HL-60 (cell line): ENCODE results near the gene DYNC1H1.

Source experiments
- DNase-seq, 2 experiments: peaks; one replicate each; pipeline ENCODE4 v3.0.0-alpha.2; 2010 to 2020; ENCODE audit warnings: low read depth in 1 of 2, low spot score in 1 of 2
- H3K27ac ChIP-seq: fragments of 250-450 bp; sonication (Bioruptor Pico); replicated peaks from 2 replicates; pipeline ENCODE4 v1.5.1; 2020; ENCODE audit warnings: mild to moderate bottlenecking, moderate library complexity
- H3K27me3 ChIP-seq: fragments of 250-450 bp; sonication (Bioruptor Pico); 2 replicates; pipeline ENCODE4 v1.5.1; 2021; ENCODE audit warnings: mild to moderate bottlenecking, moderate library complexity; ENCODE audit not compliant: insufficient read depth, poor library complexity, severe bottlenecking
- H3K4me3 ChIP-seq: replicated peaks from 2 replicates; pipeline ENCODE4 v1.5.1; 2011; ENCODE audit warnings: mild to moderate bottlenecking, control low read depth, low read length; ENCODE audit not compliant: insufficient read depth
- GABPA ChIP-seq: IDR thresholded peaks from 2 replicates; pipeline ENCODE4 v1.6.1; 2012; ENCODE audit warnings: low read depth
- POLR2AphosphoS5 ChIP-seq: IDR thresholded peaks from 2 replicates; pipeline ENCODE4 v1.6.1; 2012; ENCODE audit warnings: low read depth
- REST ChIP-seq: IDR thresholded peaks from 2 replicates; pipeline ENCODE4 v1.6.1; 2012; ENCODE audit warnings: low read depth; ENCODE audit not compliant: insufficient replicate concordance
- SPI1 ChIP-seq: IDR thresholded peaks from 2 replicates; pipeline ENCODE4 v1.6.1; 2012; ENCODE audit warnings: low read depth, mild to moderate bottlenecking, borderline replicate concordance
- TF ChIP-seq, protein P1 (sequence below): IDR thresholded peaks from one replicate; pipeline ENCODE4 v1.5.1; 2011; ENCODE audit warnings: low read length, control low read depth, inconsistent platforms; ENCODE audit not compliant: insufficient read depth

DYNC1H1 gene

GRCh38 chr14:102052522-102052921 lies 88.1 kb downstream of the DYNC1H1 start:
- TF ChIP-seq, protein P1, sequence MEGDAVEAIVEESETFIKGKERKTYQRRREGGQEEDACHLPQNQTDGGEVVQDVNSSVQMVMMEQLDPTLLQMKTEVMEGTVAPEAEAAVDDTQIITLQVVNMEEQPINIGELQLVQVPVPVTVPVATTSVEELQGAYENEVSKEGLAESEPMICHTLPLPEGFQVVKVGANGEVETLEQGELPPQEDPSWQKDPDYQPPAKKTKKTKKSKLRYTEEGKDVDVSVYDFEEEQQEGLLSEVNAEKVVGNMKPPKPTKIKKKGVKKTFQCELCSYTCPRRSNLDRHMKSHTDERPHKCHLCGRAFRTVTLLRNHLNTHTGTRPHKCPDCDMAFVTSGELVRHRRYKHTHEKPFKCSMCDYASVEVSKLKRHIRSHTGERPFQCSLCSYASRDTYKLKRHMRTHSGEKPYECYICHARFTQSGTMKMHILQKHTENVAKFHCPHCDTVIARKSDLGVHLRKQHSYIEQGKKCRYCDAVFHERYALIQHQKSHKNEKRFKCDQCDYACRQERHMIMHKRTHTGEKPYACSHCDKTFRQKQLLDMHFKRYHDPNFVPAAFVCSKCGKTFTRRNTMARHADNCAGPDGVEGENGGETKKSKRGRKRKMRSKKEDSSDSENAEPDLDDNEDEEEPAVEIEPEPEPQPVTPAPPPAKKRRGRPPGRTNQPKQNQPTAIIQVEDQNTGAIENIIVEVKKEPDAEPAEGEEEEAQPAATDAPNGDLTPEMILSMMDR, result no peak
- TF ChIP-seq POLR2AphosphoS5 (no peak), REST (no peak), SPI1 (no peak)
- Histone ChIP-seq H3K4me3 (no peak overlapping the region), H3K27me3 (no peaks in the 10 kb centered on the region), H3K27ac (no peak overlapping the region)
- DNase-seq, result no peak

DNA sequence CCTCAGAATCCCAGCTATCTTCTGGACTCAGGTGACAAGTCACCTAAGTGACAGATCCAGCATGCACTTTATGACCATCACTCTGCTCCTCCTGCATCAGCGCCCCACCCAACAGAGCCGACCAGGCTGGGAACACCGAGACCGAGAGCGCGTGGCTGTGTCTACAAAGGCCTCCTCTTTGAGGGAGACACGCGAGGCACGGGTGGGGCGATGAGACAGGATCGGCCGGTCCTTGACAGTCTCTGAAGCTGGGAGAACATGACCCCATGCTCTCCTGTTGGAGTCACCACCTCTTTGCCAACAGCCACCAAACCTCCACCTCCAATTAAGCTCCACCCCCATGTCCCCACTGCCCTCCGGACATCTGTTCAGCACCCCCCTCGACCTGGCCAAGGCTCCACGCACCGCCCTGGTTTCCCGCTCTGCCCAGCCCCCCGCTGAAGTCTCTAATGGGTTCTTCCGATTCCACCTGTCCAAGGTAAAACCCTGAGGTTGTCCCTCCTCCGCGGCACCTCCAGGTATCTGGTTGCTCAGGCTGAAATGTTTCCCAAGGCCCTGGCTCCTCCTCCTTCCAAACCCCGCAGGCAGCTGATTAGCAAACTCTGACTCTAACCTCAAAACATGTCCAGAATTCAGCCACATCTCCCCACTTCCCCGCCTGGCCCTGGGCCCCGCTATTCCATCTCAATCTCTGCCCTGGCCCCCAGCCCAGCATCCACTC lies 91.0 kb downstream of the DYNC1H1 start:
- no peak overlapping the region for H3K4me3 ChIP-seq
- no peak overlapping the region for H3K27ac ChIP-seq
- TF ChIP-seq GABPA (no peak), REST (no peak), SPI1 (no peak), POLR2AphosphoS5 (no peak)
- TF ChIP-seq, protein P1, result no peak
- H3K27me3 ChIP-seq, result no peaks in the 10 kb centered on the region
- DNase-seq, result no peak

DNA sequence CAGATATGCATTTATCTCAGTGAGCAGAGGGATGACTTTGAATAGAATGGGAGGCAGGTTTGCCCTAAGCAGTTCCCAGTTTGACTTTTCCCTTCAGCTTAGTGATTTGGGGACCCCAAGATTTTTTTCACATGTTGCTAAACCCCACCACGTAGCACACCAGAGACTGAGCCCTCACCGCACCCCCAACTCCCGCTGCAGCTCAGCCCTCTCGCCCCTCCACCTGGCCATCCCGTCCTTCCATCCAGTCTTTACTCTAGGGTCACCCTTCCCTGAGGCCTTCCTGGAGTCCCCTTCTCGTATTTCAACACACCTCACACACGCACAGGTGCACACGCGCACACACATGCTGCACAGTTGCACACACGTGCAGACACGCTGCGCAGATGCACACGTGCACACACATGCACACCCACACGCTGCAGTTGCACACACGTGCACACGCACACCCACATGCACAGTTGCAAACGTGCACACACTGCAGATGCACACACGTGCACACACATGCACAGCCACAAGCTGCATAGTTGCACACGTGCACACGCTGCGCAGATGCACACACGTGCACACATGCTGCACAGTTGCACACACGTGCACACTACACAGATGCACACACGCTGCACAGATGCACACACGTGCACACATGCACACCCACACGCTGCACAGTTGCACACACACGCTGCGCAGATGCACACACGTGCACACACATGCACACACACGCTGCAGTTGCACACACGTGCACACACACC lies 92.5 kb downstream of the DYNC1H1 start:
- Histone ChIP-seq H3K27ac (no peak overlapping the region), H3K4me3 (no peak overlapping the region), H3K27me3 (no peaks in the 10 kb centered on the region)
- DNase-seq, result no peak
- TF ChIP-seq SPI1 (no peak), GABPA (no peak)

DNA sequence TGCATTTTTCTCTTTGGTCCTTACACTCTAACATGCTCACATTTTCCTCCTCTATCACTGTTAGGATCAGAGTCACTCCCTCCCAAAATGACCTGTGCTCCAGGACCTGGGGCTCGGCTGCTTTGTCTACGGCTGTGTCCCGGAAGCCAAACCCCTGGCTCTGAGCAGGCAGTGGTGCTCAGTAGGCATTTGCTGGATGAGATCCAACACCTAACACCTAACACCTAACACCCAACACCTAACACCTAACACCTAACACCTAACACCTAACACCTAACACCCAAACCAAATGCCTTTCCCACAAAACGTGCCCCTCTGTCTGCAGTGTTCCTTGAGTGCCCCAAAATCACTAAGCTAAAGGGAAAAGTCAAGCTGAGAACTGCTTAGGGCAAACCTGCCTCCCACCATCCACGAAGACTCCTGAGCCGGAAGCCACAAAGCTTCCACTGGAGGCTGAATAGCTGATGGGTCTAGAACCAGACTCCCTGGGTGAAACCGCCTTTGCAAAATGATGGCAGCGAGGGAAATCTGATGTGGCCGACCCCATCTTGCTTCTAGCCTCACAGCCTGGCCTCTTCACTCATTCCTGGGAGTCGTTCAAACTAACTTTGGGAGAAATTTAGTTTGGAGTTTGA lies 93.2 kb downstream of the DYNC1H1 start:
- DNase-seq, result no peak
- Histone ChIP-seq H3K27ac (no peak overlapping the region), H3K27me3 (no peaks in the 10 kb centered on the region), H3K4me3 (no peak overlapping the region)
- TF ChIP-seq GABPA (no peak), SPI1 (no peak), REST (no peak), POLR2AphosphoS5 (no peak)
- TF ChIP-seq, protein P1, result no peak
